HG03565 (cell line): ENCODE measurements around the gene DUSP5.
A peak's percentile ranks its signal among the peaks of the same experiment; 100 is the strongest.
"Not testable (repeated sequence)": the region's sequence is repeated elsewhere in the genome, so short reads cannot be mapped to it uniquely, and the experiment has no call there.

ENCODE experiments used
- ATAC-seq: cut with Tn5 transposase; IDR thresholded peaks from one replicate; pipeline ENCODE4 v1.9.1; 2021; ENCODE audit warnings: mild to moderate bottlenecking, moderate library complexity; ENCODE audit not compliant: unreplicated experiment

DUSP5 gene

DNA sequence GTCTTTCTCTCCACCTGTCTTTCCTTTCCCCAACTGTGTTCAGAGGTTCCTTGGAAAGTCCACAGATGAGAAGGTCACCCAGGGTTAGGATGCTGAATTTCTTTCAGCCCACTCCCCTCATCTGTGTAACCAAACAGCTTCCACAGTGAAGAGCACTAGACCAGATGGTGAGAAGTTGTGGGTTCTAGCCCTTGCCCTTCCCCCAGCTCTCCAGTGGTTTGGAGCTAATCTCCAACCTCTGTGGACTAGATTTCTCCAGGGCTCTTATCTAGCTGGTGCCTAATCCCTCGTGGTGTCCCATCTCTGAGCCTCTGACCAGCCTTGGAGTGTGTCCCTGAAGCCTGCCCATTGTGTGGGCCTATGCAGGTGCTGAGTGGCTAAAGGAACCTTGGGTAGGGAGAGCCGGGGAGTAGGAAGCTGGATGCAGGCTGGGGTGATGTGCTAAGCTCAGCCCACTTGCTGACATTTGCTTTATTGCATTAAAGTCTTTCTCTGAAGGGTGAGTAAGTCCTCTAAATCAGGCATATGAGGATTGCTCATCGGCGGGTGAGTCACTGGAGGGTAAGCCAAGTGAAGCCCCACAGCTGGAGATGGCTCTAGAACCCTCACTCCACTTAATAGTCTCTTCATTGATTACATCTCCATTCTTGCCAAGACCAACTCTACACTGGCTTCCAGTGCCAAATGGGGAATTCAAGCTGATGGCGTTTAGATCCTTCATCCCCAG lies 14.9 kb downstream of the DUSP5 start:
- ATAC-seq: no peak

DNA sequence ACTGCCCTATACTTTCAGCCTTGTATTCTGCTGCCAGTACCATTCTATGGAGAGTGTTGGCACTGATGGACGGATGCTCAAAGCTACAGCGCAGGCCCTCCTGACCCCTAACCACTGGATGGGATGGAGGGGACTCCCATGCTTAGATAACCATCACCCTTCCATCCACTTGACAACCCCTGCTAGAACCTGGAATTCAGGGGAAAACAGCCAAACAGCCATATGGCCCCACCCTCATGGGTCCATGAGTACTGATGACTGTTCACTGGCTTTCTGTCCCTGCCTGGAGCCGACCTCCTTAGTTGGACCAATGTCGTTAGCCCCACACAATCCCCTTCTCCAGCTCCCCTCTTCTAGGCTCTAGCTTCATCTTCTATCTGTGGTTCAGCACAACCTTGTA lies 16.2 kb downstream of the DUSP5 start:
- no peak for ATAC-seq

DNA sequence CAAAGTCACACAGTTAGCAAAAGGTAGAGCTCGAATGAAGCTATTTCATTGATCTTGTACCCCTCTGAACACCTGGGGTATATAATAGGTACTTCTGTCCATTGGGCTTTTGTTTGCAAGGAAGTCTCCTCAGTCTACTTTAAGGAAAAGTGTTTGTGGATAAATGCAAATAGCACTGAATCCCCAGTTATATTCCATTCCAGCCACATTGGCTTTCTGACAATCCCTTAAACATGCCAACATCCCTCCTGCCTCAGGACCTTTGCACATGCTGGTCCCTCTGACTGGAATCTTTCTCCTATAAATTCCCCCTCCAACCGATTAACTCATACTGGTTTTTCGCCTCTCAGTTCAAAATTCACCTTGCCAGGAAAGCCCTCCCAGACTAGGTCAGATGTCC lies 17.1 kb downstream of the DUSP5 start:
- no peak for ATAC-seq

DNA sequence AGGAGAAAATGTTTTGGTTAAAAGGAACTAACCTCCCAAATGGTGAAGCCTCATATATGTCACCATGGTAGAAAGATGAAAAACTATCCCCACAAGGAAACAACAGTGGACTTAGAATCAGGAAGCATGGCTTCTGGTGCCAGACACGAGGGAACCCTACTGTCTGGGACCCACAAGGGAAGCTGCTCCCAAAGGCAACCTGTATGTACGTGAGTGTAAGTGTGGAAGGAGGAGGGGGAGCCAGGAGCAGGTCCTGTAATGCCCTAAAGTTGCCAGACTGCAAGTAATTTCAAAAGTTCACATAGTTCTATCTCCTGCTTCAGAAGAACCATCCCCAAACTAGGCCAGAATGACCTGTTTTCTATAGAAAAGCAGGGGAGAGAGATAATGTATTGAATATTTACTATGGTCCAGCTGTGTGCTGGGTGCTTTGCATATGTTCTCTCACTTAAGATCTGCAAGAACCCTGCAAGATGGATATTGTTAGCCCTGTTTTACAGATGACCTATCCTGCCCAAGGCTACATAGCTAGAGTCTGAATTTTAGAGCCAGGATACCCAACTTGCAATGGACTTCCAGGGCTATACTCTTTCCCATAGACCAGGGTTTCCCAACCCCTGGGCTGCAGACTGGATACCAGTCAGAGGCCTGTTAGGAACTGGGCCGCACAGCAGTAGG lies 19.2 kb downstream of the DUSP5 start:
- ATAC-seq: no peak

DNA sequence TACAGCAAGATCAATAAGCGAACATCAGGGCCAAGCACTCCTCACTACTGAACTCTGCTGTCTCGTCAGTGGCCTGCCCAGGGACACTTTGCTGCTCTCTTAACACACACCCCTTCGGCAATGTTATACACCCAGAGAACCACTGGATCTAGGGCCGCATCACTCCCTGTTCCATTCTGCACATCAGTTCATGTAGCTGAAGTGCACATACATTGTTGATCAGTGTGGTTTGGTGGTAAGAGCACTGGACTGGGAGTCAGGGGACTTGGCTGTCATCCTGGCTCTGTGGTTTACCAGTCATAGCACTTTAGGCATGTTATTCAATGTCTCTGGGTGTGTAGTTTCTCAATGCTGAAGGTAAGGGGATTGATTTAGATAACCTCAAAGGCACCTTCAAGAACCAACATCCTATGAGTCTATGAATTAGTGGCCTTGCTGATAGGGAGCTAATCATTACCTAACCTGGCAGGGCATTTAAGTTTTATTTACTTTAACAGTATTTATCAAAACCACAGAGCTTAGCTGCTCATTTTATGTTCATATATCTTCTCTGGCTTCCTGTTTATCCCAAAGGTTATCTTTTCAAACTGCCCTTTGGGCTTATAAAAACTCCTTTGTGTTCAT lies 24.8 kb downstream of the DUSP5 start:
- ATAC-seq: no peak

DNA sequence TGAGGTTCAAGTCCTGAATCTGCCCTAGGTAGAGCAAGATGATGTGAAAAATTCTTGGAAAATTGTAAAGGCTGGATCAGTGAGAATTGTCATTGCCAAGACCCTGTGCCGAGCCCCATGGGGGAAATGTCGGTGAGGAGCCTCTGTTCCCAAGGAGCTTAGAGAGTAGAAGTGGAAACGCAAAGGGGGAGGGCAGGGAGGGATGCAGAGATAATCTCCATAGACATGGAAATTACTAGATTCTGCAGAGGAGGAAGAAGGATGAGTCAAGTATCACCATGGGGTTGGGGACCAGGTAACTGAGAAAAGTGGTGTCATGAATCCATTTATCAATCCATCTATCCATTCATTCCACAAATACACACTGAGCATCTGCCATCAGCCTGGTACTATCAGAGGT lies 26.0 kb downstream of the DUSP5 start:
- ATAC-seq: no peak

DNA sequence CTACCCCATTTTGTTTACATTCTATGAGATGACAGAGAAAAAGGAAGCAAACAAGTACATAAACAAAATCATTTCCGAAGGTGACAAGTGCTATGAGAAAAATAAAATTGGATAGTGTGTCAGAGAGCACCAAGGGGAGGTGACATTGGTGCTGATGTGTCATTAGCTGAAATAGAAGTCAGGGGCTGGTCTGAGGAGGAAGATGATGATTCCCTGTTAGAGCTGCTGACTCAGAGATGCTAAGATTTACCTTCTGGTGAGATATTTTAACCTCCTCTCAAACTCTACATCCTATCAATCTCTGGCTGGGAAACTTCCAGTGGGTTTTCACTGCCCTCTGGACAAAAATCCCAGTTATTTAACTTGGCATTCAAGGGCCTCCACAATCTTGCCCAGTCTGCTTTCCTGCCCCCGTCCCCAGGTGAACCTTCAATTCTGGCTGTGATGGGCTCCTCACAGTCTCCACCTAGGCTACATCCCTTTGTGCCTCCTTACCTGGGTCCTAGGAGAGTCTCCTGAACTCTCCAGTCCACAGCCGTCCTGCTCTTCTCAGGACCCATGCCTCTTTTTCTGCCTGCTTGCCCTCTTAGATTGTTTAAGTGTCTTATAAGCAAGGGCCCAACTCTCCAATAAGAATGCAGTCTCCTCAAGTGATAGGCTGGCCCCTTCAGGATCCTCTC lies 26.6 kb downstream of the DUSP5 start:
- no peak for ATAC-seq

DNA sequence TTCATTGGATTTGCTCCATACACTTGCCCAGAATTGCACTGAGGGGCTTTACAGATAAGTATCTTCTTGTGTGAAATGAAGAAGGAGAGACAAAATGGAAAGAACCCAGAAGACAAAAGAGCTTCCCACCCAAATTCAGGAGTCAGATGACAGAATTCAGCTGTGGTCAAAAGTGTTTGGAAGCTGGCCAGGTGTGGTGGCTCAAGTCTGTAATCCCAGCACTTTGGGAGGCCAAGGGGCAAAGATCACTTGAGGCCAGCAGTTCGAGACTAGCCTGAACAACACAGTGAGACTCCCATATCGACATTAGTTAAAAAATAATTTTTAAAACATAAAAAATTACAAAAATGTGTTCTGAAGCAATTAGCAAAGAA lies 27.1 kb downstream of the DUSP5 start:
- no peak for ATAC-seq

DNA sequence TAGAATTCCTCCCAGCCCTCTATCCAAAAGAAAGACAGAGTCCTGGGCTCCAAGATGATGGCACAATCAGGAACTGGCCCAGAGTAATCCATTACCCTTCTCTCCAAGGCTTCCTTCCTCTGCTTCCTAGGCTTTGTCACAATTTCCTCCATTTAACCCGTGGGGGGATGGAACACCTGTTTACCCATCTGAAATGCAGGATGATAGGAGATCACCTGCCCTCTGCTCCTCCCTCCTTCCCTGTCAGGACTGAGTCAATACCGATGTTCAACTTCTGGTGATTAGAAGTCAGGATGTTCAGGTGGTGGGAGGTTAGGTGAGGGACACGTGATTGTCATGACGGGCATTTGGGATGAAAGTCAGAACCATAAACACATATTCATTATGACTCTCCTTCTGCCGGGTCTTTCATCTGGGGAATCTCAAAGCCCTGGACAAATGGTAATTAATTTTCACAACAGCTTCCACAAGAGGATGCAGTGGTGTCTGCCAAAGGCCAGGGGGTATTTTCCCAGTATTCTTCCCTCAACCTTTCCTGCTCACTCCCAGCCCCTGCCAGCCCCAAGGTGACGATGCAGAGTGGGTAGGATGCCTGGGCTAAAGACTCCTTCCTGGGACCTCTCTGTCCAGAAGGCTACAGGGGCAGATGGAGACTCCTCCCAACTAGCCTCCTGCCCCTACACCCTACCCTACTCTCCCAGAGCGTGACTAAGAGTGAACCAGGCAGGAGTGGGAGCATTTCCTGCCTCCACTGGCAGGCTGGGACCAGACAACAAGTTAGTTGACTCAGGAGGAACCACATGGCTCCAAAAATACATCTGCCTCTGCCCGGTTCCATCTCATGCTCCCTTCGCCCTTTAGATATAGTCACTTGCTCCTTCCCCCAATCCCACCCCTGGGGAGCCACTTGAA lies 27.9 kb downstream of the DUSP5 start:
- ATAC-seq: no peak

DNA sequence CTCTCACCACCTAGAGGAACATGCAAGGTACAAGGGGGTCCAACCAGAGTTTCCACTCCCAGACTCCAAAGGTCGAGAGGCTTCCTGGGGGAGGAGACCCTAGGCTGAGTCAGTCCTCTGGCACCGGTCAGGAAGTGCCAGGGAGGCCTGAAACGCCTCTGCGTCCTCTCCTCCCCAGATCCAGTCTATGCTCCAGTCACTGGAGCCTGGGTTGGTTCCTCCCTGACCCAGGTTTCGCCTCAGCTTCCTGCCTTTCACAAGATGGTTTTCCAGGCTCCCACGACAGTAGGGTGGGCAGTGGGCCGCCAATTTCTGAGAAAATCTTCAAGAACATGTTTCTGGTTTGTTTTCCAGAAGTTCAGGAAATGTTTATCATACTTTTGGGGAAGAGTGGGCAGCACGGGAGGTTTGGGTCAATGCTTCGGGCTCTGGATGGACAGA lies 30.0 kb downstream of the DUSP5 start:
- ATAC-seq: no peak

DNA sequence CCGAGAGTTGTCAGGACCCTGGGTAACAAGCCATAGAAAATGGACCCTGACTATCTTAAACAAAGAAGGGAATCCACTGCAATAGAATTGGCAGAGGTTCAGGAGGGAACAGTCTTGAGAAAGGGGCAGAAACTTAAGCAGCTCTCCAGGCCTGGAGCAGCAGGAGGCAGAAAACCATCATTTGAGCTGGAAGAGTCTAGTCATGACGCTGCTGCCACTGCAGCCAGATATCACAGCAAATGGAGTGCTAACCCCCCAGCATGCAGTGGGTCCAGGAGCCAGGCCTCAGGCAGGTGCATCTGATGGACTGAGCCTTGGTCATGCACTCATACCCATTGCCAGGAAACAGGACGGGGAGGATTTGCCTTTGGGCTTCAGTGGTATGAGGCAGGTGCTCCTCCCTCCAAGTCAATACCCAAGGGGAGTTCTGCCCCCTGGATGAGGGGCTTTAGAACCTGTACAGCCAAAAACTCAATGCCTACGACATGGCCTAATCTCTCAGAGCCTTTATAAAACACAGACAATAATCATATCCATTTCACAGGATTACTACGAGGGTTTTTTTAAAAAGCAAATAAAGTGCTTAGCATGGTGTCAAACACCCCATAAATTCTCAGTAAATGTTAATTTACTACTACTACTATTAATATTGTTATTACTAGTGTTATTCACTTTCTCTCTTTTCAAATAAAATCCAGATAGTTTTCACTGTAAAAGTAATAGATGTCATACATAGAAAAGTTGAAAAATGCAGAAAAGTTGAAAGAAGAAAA lies 30.7 kb downstream of the DUSP5 start:
- peak; percentile 14 for ATAC-seq

DNA sequence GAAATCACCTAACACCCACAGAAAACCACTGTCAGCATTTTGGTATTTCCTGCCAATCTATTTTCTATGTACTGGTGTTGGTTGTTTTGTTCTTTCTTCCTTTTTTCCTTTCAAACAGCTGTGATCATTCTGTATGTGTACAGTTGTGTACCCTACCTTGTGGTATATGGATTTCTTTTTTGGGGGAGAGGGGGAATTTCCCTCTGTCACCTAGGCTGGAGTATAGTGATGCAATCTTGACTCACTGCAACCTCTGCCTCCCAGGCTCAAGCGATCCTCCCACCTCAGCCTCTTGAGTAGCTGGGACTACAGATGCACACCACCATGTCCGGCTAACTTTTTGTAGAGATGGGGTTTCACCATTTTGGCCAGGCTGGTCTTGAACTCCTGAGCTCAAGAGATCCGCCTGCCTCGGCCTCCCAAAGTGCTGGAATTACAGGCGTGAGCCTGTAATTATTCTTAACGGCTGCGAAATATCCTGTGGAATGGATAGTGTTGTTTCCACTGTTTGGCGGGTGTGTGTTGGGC lies 31.4 kb downstream of the DUSP5 start:
- ATAC-seq: peak; percentile 67

DNA sequence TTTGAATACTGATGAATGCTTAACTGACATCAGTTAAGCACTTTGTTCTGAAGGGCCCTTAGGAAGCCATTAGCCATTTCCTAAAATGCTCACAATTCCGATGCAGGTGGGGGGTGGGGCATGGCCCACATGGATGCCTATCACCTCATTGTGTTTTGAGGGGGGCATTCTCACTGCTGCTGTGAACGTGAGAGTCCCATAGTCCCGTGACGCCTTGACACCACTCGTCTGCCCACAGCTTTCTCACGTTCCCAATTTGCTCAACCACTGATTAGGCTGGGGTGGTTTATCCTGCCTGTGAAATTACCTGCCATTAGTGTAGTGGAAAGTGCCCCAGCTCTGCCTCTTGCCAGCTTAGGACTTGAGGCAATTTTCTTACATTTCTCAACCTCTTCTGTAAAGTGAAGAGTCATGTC lies 31.9 kb downstream of the DUSP5 start:
- ATAC-seq: no peak

DNA sequence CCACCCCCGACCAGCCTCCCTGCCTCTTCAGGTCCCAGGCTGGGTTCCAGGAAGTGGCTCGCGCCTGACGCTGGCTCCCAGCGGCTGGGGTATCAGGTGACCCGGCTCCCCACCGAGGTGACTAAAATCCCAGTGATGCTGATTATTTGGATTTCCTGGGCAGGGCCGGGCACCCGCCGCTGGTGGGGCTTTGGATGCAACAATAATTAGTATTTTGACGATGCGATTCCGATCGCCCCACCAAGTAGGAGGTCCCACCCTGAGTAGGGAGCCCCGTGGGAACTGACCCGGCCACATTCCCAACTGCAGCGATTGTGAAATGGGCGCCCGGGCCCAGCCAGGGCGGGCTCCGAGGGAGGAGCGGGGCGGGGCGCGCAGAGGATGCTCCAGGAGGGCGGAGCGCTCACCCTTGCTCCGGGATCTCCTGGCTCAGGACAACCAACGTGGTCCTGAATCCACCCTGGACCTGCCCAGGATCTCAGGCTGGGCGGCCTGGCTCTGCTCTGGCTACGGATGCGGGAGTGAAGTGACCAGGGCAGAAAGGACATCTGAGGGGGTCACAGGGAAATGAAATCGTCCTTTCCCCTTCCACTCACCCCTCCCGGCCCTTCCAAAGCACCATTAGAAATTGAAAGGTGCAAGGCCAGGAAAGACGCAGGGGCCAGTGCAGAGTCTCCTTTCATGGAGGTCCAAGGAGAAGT lies 32.6 kb downstream of the DUSP5 start:
- ATAC-seq: no peak

DNA sequence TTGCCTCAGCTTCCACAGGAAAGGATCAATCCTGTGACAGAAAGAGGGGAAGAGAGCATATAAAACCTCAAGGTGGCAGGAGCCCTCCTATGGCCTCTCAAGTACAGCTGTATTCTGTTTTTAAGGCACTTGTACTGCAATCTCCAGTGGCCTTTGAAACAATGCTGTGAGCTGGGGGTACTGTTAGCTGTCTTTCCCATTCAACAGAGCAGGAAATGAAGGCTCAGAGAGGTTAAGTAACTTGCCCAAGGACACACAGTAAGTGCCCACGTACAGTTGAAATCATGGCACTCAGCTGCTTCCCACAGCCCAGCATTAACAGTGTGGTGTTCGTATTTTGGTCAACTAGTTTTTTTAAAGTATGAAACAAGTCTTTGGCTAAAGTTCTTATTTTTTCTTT lies 34.0 kb downstream of the DUSP5 start:
- no peak for ATAC-seq

DNA sequence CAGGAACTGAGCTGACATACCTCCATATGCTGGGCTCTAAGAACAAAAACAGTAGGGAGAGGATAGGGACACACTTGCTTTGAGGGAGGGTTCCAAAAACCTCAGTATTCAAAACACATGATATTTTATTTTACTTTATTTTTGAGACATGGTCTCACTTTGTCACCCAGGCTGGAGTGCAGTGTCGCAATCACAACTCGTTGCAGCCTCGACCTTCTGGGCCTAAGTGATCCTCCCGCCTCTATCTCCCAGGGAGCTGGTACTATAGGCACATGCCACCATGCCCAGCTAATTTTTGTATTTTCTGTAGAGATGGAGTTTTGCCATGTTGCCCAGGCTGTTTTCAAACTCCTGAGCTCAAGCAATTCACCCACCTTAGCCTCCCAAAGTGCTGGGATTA lies 34.9 kb downstream of the DUSP5 start:
- not testable (repeated sequence) for ATAC-seq

DNA sequence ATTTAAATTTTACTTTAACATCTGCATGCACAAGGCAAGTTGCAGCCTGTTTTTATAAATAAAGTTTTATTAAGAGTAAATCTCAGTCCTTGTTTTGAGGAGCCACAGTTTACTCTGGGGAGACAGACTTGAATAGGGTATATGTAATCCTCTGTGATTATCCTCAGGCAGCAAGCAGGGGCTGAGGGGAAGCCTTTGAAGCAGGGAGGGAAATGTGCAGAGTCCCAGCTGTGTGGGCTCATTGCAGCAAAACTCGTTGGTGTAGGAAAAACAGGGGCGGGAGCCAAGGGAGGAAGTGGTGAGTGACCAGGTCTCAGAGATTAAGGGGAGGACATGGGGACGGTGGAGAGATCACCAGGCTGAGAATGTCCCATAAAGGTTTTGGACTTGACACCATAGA lies 35.4 kb downstream of the DUSP5 start:
- no peak for ATAC-seq

DNA sequence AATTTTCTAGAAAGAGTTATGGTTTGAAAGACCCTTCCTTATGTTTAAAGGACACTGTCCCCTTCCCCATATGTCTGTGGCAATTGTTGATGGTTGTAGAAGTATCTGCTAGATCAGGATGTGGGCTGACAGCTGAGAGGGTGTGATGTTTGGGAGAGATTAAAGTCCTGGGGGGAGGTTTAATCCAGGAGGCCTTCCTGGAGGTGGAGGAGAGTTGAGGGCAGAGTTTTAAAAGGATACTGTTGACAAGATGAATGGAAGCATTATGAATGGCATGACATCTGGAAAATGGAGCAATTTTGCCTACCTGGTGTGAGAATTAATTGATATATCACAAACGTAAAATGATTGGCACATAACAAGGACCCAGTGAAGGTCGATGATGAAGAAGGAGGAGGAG lies 36.9 kb downstream of the DUSP5 start:
- no peak for ATAC-seq
